ENCODE data around the gene SHH. TPM values are rescaled to one million over a fixed set of nuclear protein-coding genes. Genes with fewer than 3 reads are reported as not detected.

SHH gene
- 0.32 TPM for polyA plus RNA-seq (2013, experiment 1 of 2)
- 0.28 TPM for polyA plus RNA-seq (2013, experiment 2 of 2)

- Histone ChIP-seq H3K56ac (ENCODE audit: low read length) (peak within 1 kb of the TSS; percentile 56), H3K79me2 (ENCODE audit: control insufficient read depth, insufficient read depth, low read length) (no peaks in the 10 kb centered on the region), H4K8ac (ENCODE audit: low read depth, low read length) (no peak within 1 kb of the TSS), H3K27ac (ENCODE audit: low read depth, low read length) (no peak within 1 kb of the TSS), H3K4ac (ENCODE audit: low read depth, low read length) (no peak within 1 kb of the TSS), H3K27me3 (ENCODE audit: insufficient read depth, low read length, poor library complexity) (peaks cover 52% of the 10 kb centered on the region), H2BK15ac (replicated peaks; ENCODE audit: low read depth) (no peak within 1 kb of the TSS), H3K4me3 (ENCODE audit: low read length) (no peak within 1 kb of the TSS), H3K4me1 (ENCODE audit: control insufficient read depth, low read depth, low read length) (peaks cover 6% of the 10 kb centered on the region), H3K79me1 (ENCODE audit: low read length) (no peaks in the 10 kb centered on the region), H3K9ac (ENCODE audit: low read length) (no peak within 1 kb of the TSS), H4K5ac (ENCODE audit: low read length) (no peak within 1 kb of the TSS), H2AK5ac (ENCODE audit: low read length) (no peak within 1 kb of the TSS), H2BK5ac (ENCODE audit: low read length) (no peak within 1 kb of the TSS), H2BK120ac (ENCODE audit: low read depth, low read length) (no peak within 1 kb of the TSS), H3K23ac (ENCODE audit: low read length) (no peak within 1 kb of the TSS), H3K18ac (ENCODE audit: low read length) (no peak within 1 kb of the TSS), H3K36me3 (ENCODE audit: control insufficient read depth, insufficient read depth, low read length) (no peaks in the 10 kb centered on the region), H3K4me2 (ENCODE audit: low read length) (peak within 1 kb of the TSS; percentile 29)
- WGBS (ENCODE audit: extremely low coverage, insufficient coverage, low lambda C conversion rate): no CpG with 5 or more reads among the region's 53 CpGs
- DNase-seq: no peak
Measured at GRCh38 chr7:155811895-155812761, at the start of gene SHH. TSS of gene SHH (minus strand) at chr7:155812463. CDS start at chr7:155812122, 341 bp downstream.

- Histone ChIP-seq H4K8ac (ENCODE audit: low read depth, low read length) (no peak overlapping the region), H3K27ac (ENCODE audit: low read depth, low read length) (no peak overlapping the region), H4K5ac (ENCODE audit: low read length) (no peak overlapping the region), H3K9ac (ENCODE audit: low read length) (no peak overlapping the region), H3K27me3 (ENCODE audit: insufficient read depth, low read length, poor library complexity) (no peaks in the 10 kb centered on the region), H3K79me2 (ENCODE audit: control insufficient read depth, insufficient read depth, low read length) (no peaks in the 10 kb centered on the region), H3K79me1 (ENCODE audit: low read length) (no peaks in the 10 kb centered on the region), H2BK15ac (replicated peaks; ENCODE audit: low read depth) (no peak overlapping the region), H3K23ac (ENCODE audit: low read length) (no peak overlapping the region), H3K4me2 (ENCODE audit: low read length) (no peak overlapping the region), H2BK5ac (ENCODE audit: low read length) (no peak overlapping the region), H3K18ac (ENCODE audit: low read length) (no peak overlapping the region), H2AK5ac (ENCODE audit: low read length) (no peak overlapping the region), H3K36me3 (ENCODE audit: control insufficient read depth, insufficient read depth, low read length) (no peaks in the 10 kb centered on the region), H3K4me1 (ENCODE audit: control insufficient read depth, low read depth, low read length) (no peaks in the 10 kb centered on the region), H3K56ac (ENCODE audit: low read length) (no peak overlapping the region), H3K4me3 (ENCODE audit: low read length) (no peak overlapping the region), H3K4ac (ENCODE audit: low read depth, low read length) (no peak overlapping the region), H2BK120ac (ENCODE audit: low read depth, low read length) (no peak overlapping the region)
- no peak for DNase-seq
- no CpG with 5 or more reads among the region's 11 CpGs for WGBS (ENCODE audit: extremely low coverage, insufficient coverage, low lambda C conversion rate)
Measured at GRCh38 chr7:155861480-155861868, 49.2 kb upstream of the SHH start.

- Histone ChIP-seq H3K18ac (ENCODE audit: low read length) (no peak overlapping the region), H3K79me2 (ENCODE audit: control insufficient read depth, insufficient read depth, low read length) (no peaks in the 10 kb centered on the region), H3K23ac (ENCODE audit: low read length) (no peak overlapping the region), H2BK15ac (replicated peaks; ENCODE audit: low read depth) (no peak overlapping the region), H2BK120ac (ENCODE audit: low read depth, low read length) (no peak overlapping the region), H3K9ac (ENCODE audit: low read length) (no peak overlapping the region), H3K56ac (ENCODE audit: low read length) (no peak overlapping the region), H4K8ac (ENCODE audit: low read depth, low read length) (no peak overlapping the region), H3K4me3 (ENCODE audit: low read length) (no peak overlapping the region), H3K36me3 (ENCODE audit: control insufficient read depth, insufficient read depth, low read length) (no peaks in the 10 kb centered on the region), H4K5ac (ENCODE audit: low read length) (no peak overlapping the region), H3K27me3 (ENCODE audit: insufficient read depth, low read length, poor library complexity) (no peaks in the 10 kb centered on the region), H3K4me2 (ENCODE audit: low read length) (no peak overlapping the region), H3K4me1 (ENCODE audit: control insufficient read depth, low read depth, low read length) (no peaks in the 10 kb centered on the region), H3K27ac (ENCODE audit: low read depth, low read length) (no peak overlapping the region), H3K4ac (ENCODE audit: low read depth, low read length) (no peak overlapping the region), H2BK5ac (ENCODE audit: low read length) (no peak overlapping the region), H2AK5ac (ENCODE audit: low read length) (no peak overlapping the region), H3K79me1 (ENCODE audit: low read length) (no peaks in the 10 kb centered on the region)
- DNase-seq: no peak
- no CpG with 5 or more reads among the region's 11 CpGs for WGBS (ENCODE audit: extremely low coverage, insufficient coverage, low lambda C conversion rate)
Measured at GRCh38 chr7:155860840-155861479, 48.7 kb upstream of the SHH start.

GRCh38 chr7:155860461-155860839, 48.2 kb upstream of the SHH start:
- Histone ChIP-seq H3K4ac (ENCODE audit: low read depth, low read length) (no peak overlapping the region), H3K36me3 (ENCODE audit: control insufficient read depth, insufficient read depth, low read length) (no peaks in the 10 kb centered on the region), H3K18ac (ENCODE audit: low read length) (no peak overlapping the region), H3K79me1 (ENCODE audit: low read length) (no peaks in the 10 kb centered on the region), H3K56ac (ENCODE audit: low read length) (no peak overlapping the region), H3K4me3 (ENCODE audit: low read length) (no peak overlapping the region), H2BK15ac (replicated peaks; ENCODE audit: low read depth) (no peak overlapping the region), H3K27ac (ENCODE audit: low read depth, low read length) (no peak overlapping the region), H3K23ac (ENCODE audit: low read length) (no peak overlapping the region), H3K9ac (ENCODE audit: low read length) (no peak overlapping the region), H4K8ac (ENCODE audit: low read depth, low read length) (no peak overlapping the region), H3K27me3 (ENCODE audit: insufficient read depth, low read length, poor library complexity) (no peaks in the 10 kb centered on the region), H2BK5ac (ENCODE audit: low read length) (no peak overlapping the region), H3K4me2 (ENCODE audit: low read length) (no peak overlapping the region), H2BK120ac (ENCODE audit: low read depth, low read length) (no peak overlapping the region), H3K4me1 (ENCODE audit: control insufficient read depth, low read depth, low read length) (no peaks in the 10 kb centered on the region), H3K79me2 (ENCODE audit: control insufficient read depth, insufficient read depth, low read length) (no peaks in the 10 kb centered on the region), H4K5ac (ENCODE audit: low read length) (no peak overlapping the region), H2AK5ac (ENCODE audit: low read length) (no peak overlapping the region)
- no peak for DNase-seq
- WGBS (ENCODE audit: extremely low coverage, insufficient coverage, low lambda C conversion rate): no CpG with 5 or more reads among the region's 4 CpGs

- H3K27ac ChIP-seq (ENCODE audit: low read depth, low read length): no peak overlapping the region
- no CpG with 5 or more reads among the region's 3 CpGs for WGBS (ENCODE audit: extremely low coverage, insufficient coverage, low lambda C conversion rate)
- no peak overlapping the region for H3K4me3 ChIP-seq (ENCODE audit: low read length)
- H3K36me3 ChIP-seq (ENCODE audit: control insufficient read depth, insufficient read depth, low read length): no peaks in the 10 kb centered on the region
- no peak overlapping the region for H3K23ac ChIP-seq (ENCODE audit: low read length)
- H2BK15ac ChIP-seq (replicated peaks; ENCODE audit: low read depth): no peak overlapping the region
- H4K8ac ChIP-seq (ENCODE audit: low read depth, low read length): no peak overlapping the region
- H2BK120ac ChIP-seq (ENCODE audit: low read depth, low read length): no peak overlapping the region
- H3K4ac ChIP-seq (ENCODE audit: low read depth, low read length): no peak overlapping the region
- no peak overlapping the region for H3K9ac ChIP-seq (ENCODE audit: low read length)
- H4K5ac ChIP-seq (ENCODE audit: low read length): no peak overlapping the region
- H2BK5ac ChIP-seq (ENCODE audit: low read length): no peak overlapping the region
- no peak overlapping the region for H3K4me2 ChIP-seq (ENCODE audit: low read length)
- H3K56ac ChIP-seq (ENCODE audit: low read length): no peak overlapping the region
- no peaks in the 10 kb centered on the region for H3K79me2 ChIP-seq (ENCODE audit: control insufficient read depth, insufficient read depth, low read length)
- no peak for DNase-seq
- H3K18ac ChIP-seq (ENCODE audit: low read length): no peak overlapping the region
- H3K79me1 ChIP-seq (ENCODE audit: low read length): no peaks in the 10 kb centered on the region
- no peaks in the 10 kb centered on the region for H3K27me3 ChIP-seq (ENCODE audit: insufficient read depth, low read length, poor library complexity)
- no peak overlapping the region for H2AK5ac ChIP-seq (ENCODE audit: low read length)
- H3K4me1 ChIP-seq (ENCODE audit: control insufficient read depth, low read depth, low read length): no peaks in the 10 kb centered on the region
Measured at GRCh38 chr7:155858521-155859061, 46.3 kb upstream of the SHH start.

Data from mesendoderm (in vitro differentiated cells).